Activated naive CD4-positive, alpha-beta T cell treated with anti-CD3 and anti-CD28 coated beads, Interleukin-2, amount 50 U/mL, for 24 hours (primary cell): ENCODE results near the gene VDAC2.
"Not testable (repeated sequence)": the region's sequence is repeated elsewhere in the genome, so short reads cannot be mapped to it uniquely, and the experiment has no call there.

ENCODE experiments used
- H3K27ac Mint-ChIP-seq: one replicate; pipeline ENCODE4 v1.8.0; 2021; ENCODE audit warnings: mild to moderate bottlenecking, mixed read lengths
- H3K27me3 Mint-ChIP-seq: one replicate; pipeline ENCODE4 v1.8.0; 2021; ENCODE audit warnings: mixed read lengths
- H3K36me3 Mint-ChIP-seq: one replicate; pipeline ENCODE4 v1.8.0; 2021; ENCODE audit warnings: mixed read lengths
- H3K4me1 Mint-ChIP-seq: one replicate; pipeline ENCODE4 v1.8.0; 2021; ENCODE audit warnings: mixed read lengths
- H3K4me3 Mint-ChIP-seq: one replicate; pipeline ENCODE4 v1.8.0; 2021; ENCODE audit warnings: mild to moderate bottlenecking, mixed read lengths
- H3K9me3 Mint-ChIP-seq: one replicate; pipeline ENCODE4 v1.8.0; 2021; ENCODE audit warnings: mixed read lengths

The VDAC2 gene

DNA sequence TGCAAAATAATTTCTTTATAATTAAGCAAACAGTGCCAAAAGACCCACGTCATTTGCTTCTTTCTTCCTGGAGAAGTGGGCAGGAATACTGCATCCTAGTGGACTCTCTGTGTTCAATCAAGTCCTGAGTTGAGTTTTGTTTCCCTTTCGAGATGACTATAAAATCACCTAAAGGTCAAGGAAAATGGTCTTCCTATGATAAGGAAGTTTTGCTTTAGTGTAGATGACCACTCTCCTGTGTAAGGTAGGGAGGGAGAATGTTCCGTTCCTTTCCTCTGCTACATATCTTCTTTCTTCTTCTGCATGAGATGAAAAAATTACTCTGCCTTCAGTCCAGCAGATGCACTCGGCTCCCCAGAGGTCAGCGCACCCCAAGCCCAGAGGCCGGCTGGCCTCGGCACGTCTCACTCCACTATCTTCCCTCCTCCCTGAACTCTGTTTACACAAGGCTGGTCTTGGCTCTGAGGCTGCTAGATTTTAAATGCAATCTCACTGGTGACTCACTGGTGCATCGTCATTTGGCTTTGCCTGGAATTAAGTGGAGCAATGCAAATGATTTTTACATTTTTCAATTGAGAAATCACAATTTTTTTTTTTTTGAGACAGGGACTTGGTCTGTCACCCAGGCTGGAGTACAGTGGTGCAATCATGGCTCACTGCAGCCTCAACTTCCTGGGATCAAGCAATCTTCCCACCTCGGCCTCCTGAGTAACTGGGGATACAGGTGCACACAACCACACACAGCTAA is 18.6 kb upstream of the VDAC2 start:
- H3K9me3 Mint-ChIP-seq: no peaks in the 10 kb centered on the region
- H3K27ac Mint-ChIP-seq: no peak overlapping the region
- no peaks in the 10 kb centered on the region for H3K36me3 Mint-ChIP-seq

DNA sequence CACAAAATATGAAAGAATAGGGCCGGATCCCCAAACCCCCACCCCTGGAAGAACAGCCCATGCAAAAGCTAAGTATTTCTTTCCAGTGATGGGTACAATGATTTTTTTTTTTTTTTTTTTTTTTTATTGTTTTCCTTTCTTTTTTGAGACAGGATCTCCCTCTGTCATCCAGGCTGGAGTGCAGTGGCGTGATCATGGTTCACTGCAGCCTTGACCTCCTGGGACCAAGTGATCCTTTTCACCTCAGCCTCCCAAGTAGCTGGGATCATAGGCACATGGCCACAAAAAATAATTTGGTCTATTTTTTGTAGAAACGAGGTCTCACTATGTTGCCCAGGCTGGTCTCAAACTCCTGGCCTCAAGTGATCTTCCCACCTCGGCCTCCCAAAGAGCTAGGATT is 16.0 kb upstream of the VDAC2 start:
- not testable (repeated sequence) for H3K36me3 Mint-ChIP-seq, H3K27me3 Mint-ChIP-seq, H3K27ac Mint-ChIP-seq, H3K9me3 Mint-ChIP-seq, H3K4me3 Mint-ChIP-seq, H3K4me1 Mint-ChIP-seq

More for the DNA sequence above, 18.6 kb upstream of the VDAC2 start:
- Mint-ChIP-seq H3K27me3 (no peaks in the 10 kb centered on the region), H3K4me1 (peaks cover 6% of the 10 kb centered on the region), H3K4me3 (no peak overlapping the region)

DNA sequence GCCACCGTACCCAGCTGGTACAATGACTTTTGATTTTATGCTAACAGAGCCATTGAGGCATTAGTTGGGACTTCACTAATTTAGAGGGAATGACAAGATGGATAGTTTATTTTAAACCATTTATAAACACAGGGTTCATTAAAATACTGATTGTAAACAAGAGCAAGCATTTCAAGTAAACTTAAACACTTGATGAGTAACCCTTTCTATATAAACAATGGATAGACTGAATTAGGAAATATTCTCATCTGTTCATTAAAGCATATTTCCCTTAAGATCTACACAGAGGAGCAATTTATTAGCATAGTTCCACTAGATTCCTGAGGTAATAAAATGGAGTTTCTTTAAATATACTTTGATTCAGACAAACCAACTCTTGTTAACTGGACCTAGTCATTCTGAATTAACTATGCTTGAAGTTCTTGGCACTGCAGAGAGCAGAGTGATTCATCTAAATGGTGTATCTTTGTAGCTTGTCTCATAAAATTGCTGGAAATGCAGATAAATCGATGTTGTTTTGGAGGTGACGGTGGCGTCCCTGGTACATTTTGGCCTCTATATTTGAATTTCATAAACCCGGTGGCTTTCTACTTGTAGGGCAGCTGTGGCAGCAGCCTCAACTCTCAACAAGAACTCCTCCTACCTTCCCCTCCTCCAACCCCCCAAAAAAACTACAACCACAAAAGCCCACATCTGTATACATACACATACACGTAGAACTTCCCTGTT is 15.4 kb upstream of the VDAC2 start:
- Mint-ChIP-seq H3K36me3 (no peaks in the 10 kb centered on the region), H3K4me3 (no peak overlapping the region), H3K9me3 (no peaks in the 10 kb centered on the region), H3K4me1 (no peaks in the 10 kb centered on the region), H3K27me3 (no peaks in the 10 kb centered on the region), H3K27ac (no peak overlapping the region)

DNA sequence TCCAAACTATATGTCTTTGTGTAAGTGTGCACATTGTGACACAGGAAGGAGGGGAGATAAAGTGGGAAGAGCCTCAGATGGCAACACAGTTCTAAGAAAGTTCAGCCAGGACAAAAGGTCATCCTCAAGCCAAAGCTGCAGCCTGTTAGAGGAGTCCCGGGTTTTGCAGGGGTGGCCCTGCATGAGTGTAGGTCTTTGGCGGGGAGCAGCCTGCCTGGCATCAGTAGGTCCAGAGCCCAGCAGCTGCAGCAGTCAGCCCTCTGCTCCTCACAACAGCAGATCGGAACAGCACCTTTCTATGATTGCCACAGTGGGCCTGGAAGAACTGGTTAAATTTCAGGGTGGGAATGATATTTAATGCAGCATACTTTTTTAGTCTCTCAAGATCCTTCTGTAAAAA is 13.5 kb upstream of the VDAC2 start:
- Mint-ChIP-seq H3K4me3 (no peak overlapping the region), H3K27me3 (no peaks in the 10 kb centered on the region)

DNA sequence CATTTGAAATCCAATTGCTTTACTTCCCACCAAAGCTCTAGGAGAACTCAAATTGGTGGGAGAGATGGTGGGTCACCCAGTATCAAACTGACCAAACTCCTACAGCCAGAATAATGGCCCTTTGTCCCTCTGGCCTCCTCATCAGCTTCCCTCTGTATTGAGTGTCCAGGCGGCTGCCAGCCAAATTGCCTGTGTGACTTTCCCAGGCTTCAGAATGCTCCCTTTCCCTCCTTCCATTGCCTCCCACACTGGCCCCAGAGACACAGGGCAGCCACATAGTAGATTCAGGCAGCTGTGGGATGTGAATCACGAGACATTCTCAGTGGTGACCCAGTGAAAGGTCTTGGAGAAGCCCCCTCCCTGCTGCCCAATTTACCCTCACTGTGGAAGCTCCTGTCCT is 12.7 kb upstream of the VDAC2 start:
- Mint-ChIP-seq H3K27ac (no peak overlapping the region), H3K4me3 (no peak overlapping the region), H3K36me3 (no peaks in the 10 kb centered on the region), H3K27me3 (no peaks in the 10 kb centered on the region), H3K4me1 (no peaks in the 10 kb centered on the region), H3K9me3 (no peaks in the 10 kb centered on the region)

More for the DNA sequence above, 13.5 kb upstream of the VDAC2 start:
- H3K27ac Mint-ChIP-seq: no peak overlapping the region
- H3K4me1 Mint-ChIP-seq: no peaks in the 10 kb centered on the region
- no peaks in the 10 kb centered on the region for H3K9me3 Mint-ChIP-seq
- no peaks in the 10 kb centered on the region for H3K36me3 Mint-ChIP-seq

DNA sequence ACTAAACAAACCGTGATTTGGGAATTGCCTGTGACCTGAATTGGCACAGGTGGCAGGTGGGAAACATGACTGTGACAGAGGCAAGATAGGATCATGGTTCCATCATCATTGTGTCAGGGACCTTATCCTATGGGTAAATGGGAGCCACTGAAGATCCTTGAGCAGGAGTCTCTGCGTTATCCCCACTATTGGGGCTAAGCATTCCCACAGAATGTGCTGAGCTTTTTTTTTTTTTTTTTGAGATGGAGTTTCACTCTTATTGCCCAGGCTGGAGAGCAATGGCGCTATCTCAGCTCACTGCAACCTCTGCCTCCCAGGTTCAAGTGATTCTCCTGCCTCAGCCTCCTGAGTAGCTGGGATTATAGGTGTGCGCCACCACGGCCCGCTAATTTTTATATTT is 10.6 kb upstream of the VDAC2 start:
- not testable (repeated sequence) for H3K36me3 Mint-ChIP-seq, H3K9me3 Mint-ChIP-seq, H3K4me3 Mint-ChIP-seq, H3K4me1 Mint-ChIP-seq, H3K27ac Mint-ChIP-seq, H3K27me3 Mint-ChIP-seq

DNA sequence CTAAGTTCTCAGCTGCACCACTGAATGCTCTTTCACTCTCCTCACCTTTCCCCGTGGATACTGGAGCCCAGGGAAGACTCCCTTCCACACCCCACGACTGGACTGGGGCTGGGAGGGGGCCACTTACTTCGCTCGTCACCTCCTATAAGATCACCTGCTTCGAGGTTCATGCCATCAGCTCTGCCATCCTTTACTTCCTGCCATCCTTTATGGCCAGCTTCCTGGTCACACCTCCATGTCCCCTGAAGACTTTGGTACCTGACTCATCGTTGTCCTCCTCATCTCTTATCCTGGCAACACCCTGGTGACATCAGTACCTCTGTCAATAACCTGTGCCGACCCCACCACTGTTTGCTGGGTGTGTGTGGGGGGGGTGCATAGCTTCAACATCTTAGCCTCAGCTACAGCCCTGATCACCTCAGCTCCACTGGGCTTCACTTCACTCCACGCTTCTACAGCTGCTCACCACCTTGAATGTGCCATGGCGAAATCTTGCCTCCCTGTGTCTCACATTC is 8.7 kb upstream of the VDAC2 start:
- Mint-ChIP-seq H3K4me3 (no peak overlapping the region), H3K4me1 (no peaks in the 10 kb centered on the region), H3K27ac (no peak overlapping the region), H3K36me3 (no peaks in the 10 kb centered on the region), H3K27me3 (no peaks in the 10 kb centered on the region), H3K9me3 (no peaks in the 10 kb centered on the region)

DNA sequence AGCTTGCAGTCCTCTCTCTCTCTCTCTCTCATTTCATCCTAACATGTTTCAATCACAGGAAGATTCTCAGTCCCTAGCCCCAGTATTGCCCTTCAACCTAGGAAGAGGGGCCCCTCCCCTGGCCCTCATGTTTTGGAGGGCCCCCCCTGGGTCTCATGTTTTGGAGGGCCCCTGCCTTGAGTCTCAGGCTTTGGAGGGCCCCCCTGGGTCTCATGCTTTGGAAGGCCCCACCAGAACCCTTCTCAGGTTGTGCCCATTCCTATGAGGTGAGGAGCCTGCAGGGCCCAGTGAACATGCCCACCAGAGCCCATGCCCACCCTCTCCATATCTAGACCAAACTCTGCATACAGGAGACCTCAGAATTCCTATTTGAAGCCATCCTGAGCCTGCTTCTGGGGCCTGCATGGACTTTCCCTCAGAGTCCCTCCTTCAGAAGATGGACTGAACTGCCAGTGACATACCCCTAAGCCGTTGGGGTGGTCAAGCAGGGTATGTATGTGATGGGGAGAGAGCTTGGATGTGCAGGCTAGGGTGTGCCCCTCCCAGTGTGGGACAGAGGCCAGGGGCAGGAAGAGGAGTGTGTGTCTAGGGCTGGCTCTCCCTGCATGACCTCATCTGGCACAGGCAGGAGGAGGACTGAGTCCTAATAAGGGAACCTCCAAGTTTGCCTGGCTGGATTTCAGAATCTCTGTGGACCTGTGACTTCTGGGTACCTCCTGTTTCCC is 8.1 kb upstream of the VDAC2 start:
- Mint-ChIP-seq H3K9me3 (no peaks in the 10 kb centered on the region), H3K27me3 (no peaks in the 10 kb centered on the region), H3K4me3 (no peak overlapping the region), H3K27ac (no peak overlapping the region), H3K36me3 (no peaks in the 10 kb centered on the region), H3K4me1 (no peaks in the 10 kb centered on the region)

DNA sequence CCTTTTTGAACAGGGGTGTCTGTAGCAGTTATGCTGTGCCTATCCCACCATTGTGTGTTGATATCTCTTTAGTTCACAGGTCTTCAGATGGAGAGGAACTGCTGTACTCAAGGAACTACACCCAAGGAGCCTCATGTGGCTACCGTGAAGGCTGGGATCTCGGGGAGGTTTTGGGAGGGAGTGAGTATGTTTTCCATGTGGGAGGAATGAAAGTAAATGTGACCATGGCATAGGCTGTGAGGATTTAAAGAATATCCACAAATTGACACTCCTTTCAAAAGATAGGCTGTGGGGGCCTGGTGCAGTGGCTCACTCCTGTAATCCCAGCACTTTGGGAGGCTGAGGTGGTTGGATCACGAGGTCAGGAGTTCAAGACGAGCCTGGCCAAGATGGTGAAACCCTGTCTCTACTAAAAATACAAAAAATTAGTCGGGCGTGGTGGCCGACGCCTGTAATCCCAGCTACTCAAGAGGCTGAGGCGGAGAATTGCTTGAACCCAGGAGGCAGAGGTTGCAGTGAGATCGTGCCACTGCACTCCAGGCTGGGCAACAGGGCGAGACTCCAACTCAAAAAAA is 7.5 kb upstream of the VDAC2 start:
- H3K4me1 Mint-ChIP-seq, H3K27ac Mint-ChIP-seq, H3K27me3 Mint-ChIP-seq, H3K9me3 Mint-ChIP-seq, H3K4me3 Mint-ChIP-seq, H3K36me3 Mint-ChIP-seq: not testable (repeated sequence)

DNA sequence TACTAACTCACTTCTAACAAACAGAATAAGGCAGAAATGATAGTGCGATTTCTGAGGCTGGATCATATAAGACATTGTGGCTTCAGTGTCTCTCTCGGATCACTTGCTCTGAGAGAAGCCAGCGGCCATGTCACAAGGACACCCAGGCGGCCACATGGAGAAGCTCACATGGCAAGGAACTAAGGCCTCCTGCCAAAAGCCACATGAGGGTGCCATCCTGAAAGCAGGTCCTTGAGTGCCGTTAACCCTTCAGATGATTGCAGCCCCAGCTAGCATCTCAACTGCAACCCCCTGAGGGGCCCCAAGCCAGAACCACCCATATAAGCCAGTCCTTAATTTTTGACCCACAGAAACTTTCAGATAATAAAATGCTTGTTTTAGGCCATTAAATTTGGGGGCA is 6.9 kb upstream of the VDAC2 start:
- Mint-ChIP-seq H3K27ac (no peak overlapping the region), H3K36me3 (no peaks in the 10 kb centered on the region), H3K4me1 (no peaks in the 10 kb centered on the region), H3K9me3 (no peaks in the 10 kb centered on the region), H3K27me3 (no peaks in the 10 kb centered on the region), H3K4me3 (no peak overlapping the region)

DNA sequence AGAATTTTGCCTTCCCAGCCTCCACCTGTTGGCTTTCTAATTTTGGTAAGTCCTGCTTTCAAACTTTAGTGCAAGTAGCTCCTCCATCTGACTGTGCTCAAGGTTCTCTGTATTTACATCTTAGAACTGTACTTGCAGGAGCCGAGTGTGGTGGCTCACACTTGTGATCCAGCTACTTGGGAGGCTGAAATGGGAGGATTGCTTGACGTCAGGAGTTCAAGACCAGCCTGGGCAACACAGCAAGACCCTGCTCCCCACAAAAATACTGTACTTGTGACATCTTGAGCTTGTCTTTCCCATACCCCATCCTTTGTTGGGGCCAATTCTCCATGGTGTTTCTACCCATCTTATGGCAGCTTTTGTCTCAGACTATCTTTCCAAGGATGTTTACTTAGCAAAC is 4.7 kb upstream of the VDAC2 start:
- Mint-ChIP-seq H3K4me3 (no peak overlapping the region), H3K9me3 (no peaks in the 10 kb centered on the region), H3K36me3 (no peaks in the 10 kb centered on the region), H3K27ac (no peak overlapping the region), H3K4me1 (peaks cover 3% of the 10 kb centered on the region), H3K27me3 (no peaks in the 10 kb centered on the region)

DNA sequence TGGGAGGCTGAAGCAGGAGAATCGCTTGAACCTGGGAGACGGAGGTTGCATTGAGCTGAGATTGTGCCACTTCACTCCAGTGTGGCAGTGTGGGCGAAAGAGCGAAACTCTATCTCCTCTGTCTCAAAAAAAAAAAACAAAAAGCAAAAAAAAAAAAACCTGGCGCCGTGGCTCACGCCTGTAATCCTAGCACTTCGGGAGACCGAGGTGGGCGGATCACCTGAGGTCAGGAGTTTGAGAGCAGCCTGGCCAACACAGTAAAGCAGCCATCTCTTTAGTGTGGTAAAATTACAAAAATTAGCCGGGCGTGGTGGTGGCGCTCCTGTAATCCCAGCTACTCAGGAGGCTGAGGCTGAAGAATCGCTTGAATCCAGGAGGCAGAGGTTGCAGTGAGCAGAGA is 4.0 kb upstream of the VDAC2 start:
- not testable (repeated sequence) for H3K4me1 Mint-ChIP-seq

DNA sequence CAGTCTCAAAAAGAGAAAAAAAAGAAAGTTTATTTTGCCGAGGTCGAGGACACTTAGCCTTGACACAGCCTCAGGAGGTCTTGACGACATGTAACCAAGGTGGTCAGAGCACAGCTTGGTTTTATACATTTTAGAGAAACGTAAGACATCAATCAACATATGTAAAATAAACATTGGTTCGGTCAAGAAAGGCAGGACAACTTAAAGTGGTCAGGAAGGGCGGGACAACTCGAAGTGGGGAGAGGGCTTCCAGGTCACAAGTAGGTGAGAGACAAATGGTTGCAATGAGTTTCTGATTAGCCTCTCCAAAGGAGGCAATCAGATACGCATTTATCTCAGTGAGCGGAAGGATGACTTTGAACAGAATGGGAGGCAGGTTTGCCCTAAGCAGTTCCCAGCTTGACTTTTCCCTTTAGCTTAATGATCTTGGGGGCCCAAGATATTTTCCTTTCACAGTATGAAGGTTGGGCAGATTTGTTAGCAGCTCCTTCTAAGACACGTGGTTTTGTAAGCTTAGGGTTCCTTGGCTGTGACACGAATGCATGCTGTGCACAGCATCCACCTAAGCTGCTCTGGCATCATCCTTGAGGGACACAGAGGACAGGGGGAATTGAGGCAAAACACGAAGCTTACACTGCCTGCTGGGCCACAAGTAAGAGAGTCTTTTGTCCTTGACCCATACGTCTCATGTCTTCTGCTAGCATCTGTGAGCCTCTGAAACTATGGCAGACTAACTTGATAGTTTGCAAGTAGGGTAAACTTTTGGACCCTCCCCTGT is 3.3 kb upstream of the VDAC2 start:
- no peak overlapping the region for H3K4me3 Mint-ChIP-seq
- peak overlapping the region; percentile 62 for H3K27ac Mint-ChIP-seq
- H3K27me3 Mint-ChIP-seq: no peaks in the 10 kb centered on the region
- H3K4me1 Mint-ChIP-seq: peaks cover 13% of the 10 kb centered on the region
- no peaks in the 10 kb centered on the region for H3K9me3 Mint-ChIP-seq
- H3K36me3 Mint-ChIP-seq: peaks cover 8% of the 10 kb centered on the region

More for the DNA sequence above, 4.0 kb upstream of the VDAC2 start:
- H3K27ac Mint-ChIP-seq: peak overlapping the region; percentile 62
- not testable (repeated sequence) for H3K36me3 Mint-ChIP-seq, H3K4me3 Mint-ChIP-seq, H3K9me3 Mint-ChIP-seq, H3K27me3 Mint-ChIP-seq

DNA sequence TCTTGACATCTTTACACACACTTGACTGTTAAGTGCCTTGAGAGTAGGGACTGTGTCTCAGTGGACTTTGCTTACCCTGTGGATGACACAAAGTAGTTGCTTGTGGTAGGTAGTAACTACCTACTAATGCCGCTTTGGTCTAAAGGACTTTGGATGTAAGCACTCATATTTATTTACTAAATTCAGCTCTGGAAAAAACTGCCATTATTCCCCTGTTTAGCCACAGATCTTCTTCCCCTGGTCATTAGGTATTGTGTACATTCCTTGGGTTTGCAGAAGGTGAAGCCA is 2.8 kb upstream of the VDAC2 start:
- H3K9me3 Mint-ChIP-seq: no peaks in the 10 kb centered on the region
- no peaks in the 10 kb centered on the region for H3K27me3 Mint-ChIP-seq
- peaks cover 10% of the 10 kb centered on the region for H3K36me3 Mint-ChIP-seq
- H3K4me1 Mint-ChIP-seq: peaks cover 19% of the 10 kb centered on the region
- no peak overlapping the region for H3K27ac Mint-ChIP-seq
- H3K4me3 Mint-ChIP-seq: no peak overlapping the region

DNA sequence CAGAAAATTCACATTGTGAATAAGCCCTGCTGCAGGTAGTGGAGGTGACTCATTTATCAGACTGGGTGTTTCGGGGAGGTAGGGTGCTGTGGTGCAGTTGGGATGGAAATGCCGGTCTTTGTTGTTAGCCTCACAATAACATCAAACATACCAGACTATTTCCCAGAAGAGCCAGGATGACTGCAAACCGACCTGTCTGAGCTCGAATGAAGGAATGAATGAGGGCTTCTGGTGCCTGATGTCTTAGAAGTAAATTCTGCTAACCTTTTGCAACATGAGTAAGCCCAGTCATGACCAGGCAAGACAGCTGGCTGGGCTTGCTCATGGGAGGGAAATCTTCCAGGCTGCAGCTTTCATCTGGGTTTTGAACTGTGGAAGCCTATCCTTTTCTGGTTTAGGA is 2.4 kb upstream of the VDAC2 start:
- Mint-ChIP-seq H3K9me3 (no peaks in the 10 kb centered on the region), H3K4me1 (peaks cover 21% of the 10 kb centered on the region), H3K27ac (peak overlapping the region; percentile 70), H3K4me3 (peak overlapping the region; percentile 57), H3K36me3 (peaks cover 10% of the 10 kb centered on the region), H3K27me3 (no peaks in the 10 kb centered on the region)
